ENCODE results near the gene DNAL1.
"Not testable (repeated sequence)": the region's sequence is repeated elsewhere in the genome, so short reads cannot be mapped to it uniquely, and the experiment has no call there.

DNAL1 gene

DNA sequence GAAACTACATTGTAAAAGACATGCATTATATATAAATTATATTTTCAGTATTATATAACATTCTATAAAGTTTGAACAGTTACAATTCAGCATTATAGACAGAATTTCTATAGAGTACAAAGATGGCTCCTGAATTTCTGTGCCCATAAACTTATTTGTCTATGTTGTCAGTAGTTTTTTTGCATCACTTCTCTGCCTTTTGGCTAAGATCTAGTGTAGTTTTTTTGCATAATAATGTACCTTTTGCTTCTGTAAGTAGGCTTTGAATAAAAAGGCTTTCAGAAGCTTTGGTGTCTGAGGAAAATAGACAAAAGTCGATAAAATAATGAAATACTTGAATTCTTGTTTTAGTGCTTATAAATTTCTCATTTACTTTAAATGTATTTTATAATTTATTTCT lies 11.1 kb downstream of the DNAL1 start (continued):
- TF ChIP-seq HOXD13 (CRISPR knock-in tag; IDR thresholded peaks at IDR 0.05; ENCODE audit: borderline replicate concordance): no peak
- TF ChIP-seq, protein P1, sequence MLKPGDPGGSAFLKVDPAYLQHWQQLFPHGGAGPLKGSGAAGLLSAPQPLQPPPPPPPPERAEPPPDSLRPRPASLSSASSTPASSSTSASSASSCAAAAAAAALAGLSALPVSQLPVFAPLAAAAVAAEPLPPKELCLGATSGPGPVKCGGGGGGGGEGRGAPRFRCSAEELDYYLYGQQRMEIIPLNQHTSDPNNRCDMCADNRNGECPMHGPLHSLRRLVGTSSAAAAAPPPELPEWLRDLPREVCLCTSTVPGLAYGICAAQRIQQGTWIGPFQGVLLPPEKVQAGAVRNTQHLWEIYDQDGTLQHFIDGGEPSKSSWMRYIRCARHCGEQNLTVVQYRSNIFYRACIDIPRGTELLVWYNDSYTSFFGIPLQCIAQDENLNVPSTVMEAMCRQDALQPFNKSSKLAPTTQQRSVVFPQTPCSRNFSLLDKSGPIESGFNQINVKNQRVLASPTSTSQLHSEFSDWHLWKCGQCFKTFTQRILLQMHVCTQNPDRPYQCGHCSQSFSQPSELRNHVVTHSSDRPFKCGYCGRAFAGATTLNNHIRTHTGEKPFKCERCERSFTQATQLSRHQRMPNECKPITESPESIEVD (tag by site-specific recombination; IDR thresholded peaks at IDR 0.05): no peak
- no peak for TF ChIP-seq ZNF114 (tag by site-specific recombination; IDR thresholded peaks at IDR 0.05)
- no peak for TF ChIP-seq MEIS1 (CRISPR knock-in tag; IDR thresholded peaks at IDR 0.05; ENCODE audit: borderline replicate concordance)
- no peak for TF ChIP-seq ZNF623 (tag by site-specific recombination; IDR thresholded peaks at IDR 0.05)
- TF ChIP-seq ZNF549 (tag by site-specific recombination; IDR thresholded peaks at IDR 0.05): no peak

DNA sequence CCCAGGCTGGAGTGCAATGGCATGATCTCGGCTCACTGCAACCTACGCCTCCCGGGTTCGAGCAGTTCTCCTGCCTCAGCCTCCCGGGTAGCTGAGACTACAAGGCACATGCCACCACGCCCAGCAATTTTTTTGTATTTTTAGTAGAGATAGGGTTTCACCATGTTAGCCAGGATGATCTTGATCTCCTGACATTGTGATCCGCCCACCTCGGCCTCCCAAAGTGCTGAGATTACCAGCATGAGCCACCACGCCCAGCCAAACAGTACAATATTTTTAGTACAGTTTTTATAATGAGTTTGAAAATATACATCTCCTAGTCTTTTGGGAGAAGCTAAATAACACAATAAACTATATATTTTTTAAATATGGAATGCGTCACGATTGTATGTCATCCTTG lies 14.4 kb downstream of the DNAL1 start:
- TF ChIP-seq KLF1 (tag by site-specific recombination; IDR thresholded peaks at IDR 0.05): 0 out of 2 replicates have a peak, but pooled peaks have one; percentile 17
- H3K36me3 ChIP-seq (ENCODE audit: control insufficient read depth in 2 of 2, insufficient read depth in 1 of 2, low read length in 2 of 2); H3K4me1 ChIP-seq (ENCODE audit: control insufficient read depth, insufficient read depth, low read length); H3K4me3 ChIP-seq (ENCODE audit: low read depth, low read length); H3K27ac ChIP-seq (ENCODE audit: extremely low read depth, low read depth, low read length); H3K9me3 ChIP-seq (ENCODE audit: control insufficient read depth, insufficient read depth, low read depth, low read length); POLR2A ChIA-PET: not testable (repeated sequence)
- CTCF ChIA-PET: interaction anchor here (0.6 kb wide), 1 partner anchor 755 kb away, joined by 4 read pairs; no protein-coding TSS in a partner anchor

DNA sequence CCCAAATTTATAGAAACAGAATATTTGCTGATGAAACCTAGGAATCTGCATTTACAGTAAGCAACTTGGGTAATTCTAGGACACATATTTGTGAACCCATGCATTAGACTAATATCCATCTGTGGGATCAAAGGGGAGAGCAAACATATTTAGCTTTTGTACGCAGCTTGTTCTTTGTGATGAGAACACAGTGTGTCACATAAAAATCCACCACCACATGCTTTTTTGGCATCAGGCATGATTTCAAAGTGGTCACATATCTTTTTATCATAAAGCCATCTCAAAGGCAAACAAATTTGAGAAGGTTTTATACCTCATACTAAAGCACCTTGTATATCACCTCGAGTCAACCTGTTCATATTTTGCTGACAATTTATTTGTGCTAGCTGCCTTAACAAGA lies 15.7 kb downstream of the DNAL1 start:
- Histone ChIP-seq H3K9me3 (ENCODE audit: control insufficient read depth, insufficient read depth, low read depth, low read length) (no peaks in the 10 kb centered on the region), H3K36me3 (ENCODE audit: control insufficient read depth in 2 of 2, insufficient read depth in 1 of 2, low read length in 2 of 2) (peaks cover 0 to 3% of the 10 kb centered on the region in 2 experiments; a peak in 1 of 3 replicates), H3K4me1 (ENCODE audit: control insufficient read depth, insufficient read depth, low read length) (no peaks in the 10 kb centered on the region), H3K4me3 (ENCODE audit: low read depth, low read length) (no peak overlapping the region), H3K27ac (ENCODE audit: extremely low read depth, low read depth, low read length) (no peak overlapping the region)
- ChIA-PET CTCF (interaction anchor here (0.6 to 0.8 kb wide), 3 partner anchors 13 to 144 kb away, joined by 3 read pairs; no protein-coding TSS in a partner anchor), POLR2A (no interaction called here)
- TF ChIP-seq ZNF214 (tag by site-specific recombination; IDR thresholded peaks at IDR 0.05; ENCODE audit: borderline replicate concordance) (no peak), ZNF521 (tag by site-specific recombination; IDR thresholded peaks at IDR 0.05) (no peak), SETDB1 (IDR thresholded peaks at IDR 0.05; ENCODE audit: insufficient read length, low read length) (no peak), ZNF629 (tag by site-specific recombination; IDR thresholded peaks at IDR 0.05) (no peak), ZNF610 (tag by site-specific recombination; IDR thresholded peaks at IDR 0.05; ENCODE audit: borderline replicate concordance) (no peak), BCL11A (tag by site-specific recombination; IDR thresholded peaks at IDR 0.05; ENCODE audit: low read depth) (no peak)

DNA sequence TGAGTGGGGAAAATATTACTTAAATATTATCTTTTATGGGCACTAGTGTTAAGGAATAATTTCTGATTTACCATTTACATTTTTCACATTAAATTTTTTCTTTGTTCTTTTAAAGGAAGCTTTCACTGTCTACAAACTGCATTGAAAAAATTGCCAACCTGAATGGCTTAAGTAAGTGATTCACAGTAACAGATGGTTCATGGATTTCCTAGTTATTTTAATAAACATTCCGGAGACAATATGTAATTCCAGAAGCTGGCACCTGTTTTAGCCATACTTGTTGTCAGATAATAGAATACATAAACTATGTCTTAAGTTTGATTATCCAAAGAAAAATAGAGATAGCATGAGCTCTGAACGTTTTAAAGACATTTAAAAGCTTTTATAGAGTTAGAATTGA lies 17.1 kb downstream of the DNAL1 start:
- TF ChIP-seq BCL11B (tag by site-specific recombination; IDR thresholded peaks at IDR 0.05; ENCODE audit: low read depth): no peak
- Histone ChIP-seq H3K27ac (ENCODE audit: extremely low read depth, low read depth, low read length) (no peak overlapping the region), H3K4me3 (ENCODE audit: low read depth, low read length) (no peak overlapping the region), H3K9me3 (ENCODE audit: control insufficient read depth, insufficient read depth, low read depth, low read length) (no peaks in the 10 kb centered on the region), H3K36me3 (ENCODE audit: control insufficient read depth in 2 of 2, insufficient read depth in 1 of 2, low read length in 2 of 2) (peaks cover 0 to 3% of the 10 kb centered on the region in 2 experiments; a peak in 1 of 3 replicates), H3K4me1 (ENCODE audit: control insufficient read depth, insufficient read depth, low read length) (no peaks in the 10 kb centered on the region)
- ChIA-PET POLR2A (interaction anchor here (0.6 to 1.1 kb wide), 4 partner anchors 18 to 324 kb away, joined by 3 to 5 read pairs (median 3); partner anchors contain the start of gene DNAL1), CTCF (interaction anchor here (0.6 to 1.1 kb wide), 7 partner anchors 11 to 366 kb away, joined by 3 to 4 read pairs (median 3); no protein-coding TSS in a partner anchor)

DNA sequence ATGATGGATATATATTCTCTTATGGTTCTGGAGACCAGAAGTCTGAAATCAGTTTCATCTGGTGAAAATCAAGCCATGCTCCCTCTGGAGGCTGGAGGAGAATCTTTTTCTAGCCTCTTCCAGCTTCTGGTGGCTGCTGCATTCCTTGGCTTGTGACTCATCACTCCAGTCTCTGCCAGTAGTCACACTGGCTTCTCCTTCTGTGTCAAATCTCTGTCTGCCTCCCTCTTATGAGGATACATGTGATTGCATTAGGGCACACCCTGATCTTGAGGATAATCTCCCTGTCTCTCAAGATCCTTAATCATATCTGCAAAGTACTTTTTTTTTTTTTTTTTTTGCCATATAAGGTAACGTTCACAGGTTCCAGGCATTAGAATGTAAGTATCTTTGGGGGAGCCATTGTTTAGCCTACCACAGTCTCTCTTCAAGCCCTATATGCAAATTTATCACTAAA lies 17.7 kb downstream of the DNAL1 start:
- POLR2A ChIA-PET: interaction anchor here (0.6 to 1.1 kb wide), 4 partner anchors 18 to 135 kb away, joined by 3 to 5 read pairs (median 3); partner anchors contain the start of gene DNAL1
- Histone ChIP-seq H3K9me3 (ENCODE audit: control insufficient read depth, insufficient read depth, low read depth, low read length) (no peaks in the 10 kb centered on the region), H3K4me3 (ENCODE audit: low read depth, low read length) (no peak overlapping the region), H3K4me1 (ENCODE audit: control insufficient read depth, insufficient read depth, low read length) (no peaks in the 10 kb centered on the region), H3K27ac (ENCODE audit: extremely low read depth, low read depth, low read length) (no peak overlapping the region), H3K36me3 (ENCODE audit: control insufficient read depth in 2 of 2, insufficient read depth in 1 of 2, low read length in 2 of 2) (peaks cover 0 to 3% of the 10 kb centered on the region in 2 experiments; a peak in 1 of 3 replicates)
- 0 out of 2 replicates have a peak, but pooled peaks have one; percentile 36 for TF ChIP-seq SP7 (tag by site-specific recombination; IDR thresholded peaks at IDR 0.05)
- TF ChIP-seq PRDM1 (tag by site-specific recombination; IDR thresholded peaks at IDR 0.05): peak; percentile 50; the same call in 1 of the 2 replicates
- TF ChIP-seq ZNF341 (tag by site-specific recombination; IDR thresholded peaks at IDR 0.05; ENCODE audit: low read depth): no peak
- TF ChIP-seq, protein P2, sequence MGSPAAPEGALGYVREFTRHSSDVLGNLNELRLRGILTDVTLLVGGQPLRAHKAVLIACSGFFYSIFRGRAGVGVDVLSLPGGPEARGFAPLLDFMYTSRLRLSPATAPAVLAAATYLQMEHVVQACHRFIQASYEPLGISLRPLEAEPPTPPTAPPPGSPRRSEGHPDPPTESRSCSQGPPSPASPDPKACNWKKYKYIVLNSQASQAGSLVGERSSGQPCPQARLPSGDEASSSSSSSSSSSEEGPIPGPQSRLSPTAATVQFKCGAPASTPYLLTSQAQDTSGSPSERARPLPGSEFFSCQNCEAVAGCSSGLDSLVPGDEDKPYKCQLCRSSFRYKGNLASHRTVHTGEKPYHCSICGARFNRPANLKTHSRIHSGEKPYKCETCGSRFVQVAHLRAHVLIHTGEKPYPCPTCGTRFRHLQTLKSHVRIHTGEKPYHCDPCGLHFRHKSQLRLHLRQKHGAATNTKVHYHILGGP (tag by site-specific recombination; IDR thresholded peaks at IDR 0.05): no peak
- 0 out of 2 replicates have a peak, but pooled peaks have one; percentile 17 for TF ChIP-seq GFI1B (tag by site-specific recombination; IDR thresholded peaks at IDR 0.05)
- 0 out of 2 replicates have a peak, but pooled peaks have one; percentile 30 for TF ChIP-seq ZNF366 (tag by site-specific recombination; conservative IDR thresholded peaks at IDR 0.05)
- TF ChIP-seq SETDB1 (IDR thresholded peaks at IDR 0.05; ENCODE audit: insufficient read length, low read length): peak; percentile 38
- peak; percentile 51; the same call in 1 of the 2 replicates for TF ChIP-seq ZBTB17 (tag by site-specific recombination; IDR thresholded peaks at IDR 0.05)
- TF ChIP-seq OSR2 (tag by site-specific recombination; IDR thresholded peaks at IDR 0.05): peak; percentile 98
- CTCF ChIA-PET: interaction anchor here (0.6 to 1.7 kb wide), 13 partner anchors 9 to 367 kb away, joined by 3 to 9 read pairs (median 3); partner anchors contain the start of gene DNAL1

Data from HEK293 (cell line).